Measurements from ENCODE around the gene L1CAM. TPM values are rescaled to one million over a fixed set of nuclear protein-coding genes. Genes with fewer than 3 reads are reported as not detected.

Gene L1CAM
- total and polyA plus RNA-seq, 2 of the 8 experiments (the other 6 are each of a cell fraction or from before 2014, with no cell fraction given) = 11.0 to 43.0 TPM

GRCh38 chrX:153881281-153881680 lies 4.7 kb downstream of the L1CAM start (continued):
- TF ChIP-seq POLR2AphosphoS5 (IDR thresholded peaks at IDR 0.05; ENCODE audit: low read depth, low read length) = no peak
- no peak for TF ChIP-seq ZNF274 (IDR thresholded peaks at IDR 0.05; ENCODE audit: borderline replicate concordance, extremely low read depth, low read length)
